IMR-90 (cell line): Measurements from ENCODE around the gene CEP72. TPM values are rescaled to one million over a fixed set of nuclear protein-coding genes. Genes with fewer than 3 reads are reported as not detected.

ENCODE experiments used
- ATAC-seq: fragments of 200-7000 bp; cut with Tn5 transposase; 2 replicates; pipeline ENCODE4 v1.9.1; 2020; ENCODE audit warnings: low read depth, mild to moderate bottlenecking, moderate library complexity
- BruUV-seq: library from RNA; stranded (reverse); fragments of 400-500 nt; replicated peaks from 2 replicates; lab custom pipeline; 2021; lab: Mats Ljungman, UMichigan
- CTCF ChIA-PET: fragments of 300-600 bp; formaldehyde crosslinking; extraction: SDS; loops from one replicate; lab custom pipeline; 2021; ENCODE audit warnings: antibody characterized with exemption; lab: Yijun Ruan, JAX
- POLR2A ChIA-PET: fragments of 300-600 bp; sonication (Branson Sonifier 250); formaldehyde crosslinking; loops from one replicate; lab custom pipeline; 2022; ENCODE audit warnings: antibody characterized with exemption; ENCODE audit not compliant: unreplicated experiment; lab: Charles Lee
- DNase-seq: peaks from one replicate; pipeline ENCODE4 v3.0.0; 2013
- H2AFZ ChIP-seq: replicated peaks from 2 replicates; pipeline ENCODE3; 2013; ENCODE audit warnings: low read length, mild to moderate bottlenecking; ENCODE audit not compliant: poor library complexity
- H2AK5ac ChIP-seq: 2 replicates; pipeline ENCODE4 v1.6.1; 2013; ENCODE audit warnings: low read depth, low read length, inconsistent platforms
- H2AK9ac ChIP-seq: replicated peaks from 2 replicates; pipeline ENCODE3; 2013; ENCODE audit warnings: mild to moderate bottlenecking, low read depth, low read length, moderate library complexity; ENCODE audit not compliant: poor library complexity
- H2BK120ac ChIP-seq: 2 replicates; pipeline ENCODE4 v1.6.1; 2013; ENCODE audit warnings: low read depth, low read length, inconsistent platforms
- H2BK15ac ChIP-seq: 3 replicates; pipeline ENCODE4 v1.6.1; 2013; ENCODE audit warnings: low read depth, low read length, inconsistent platforms
- H2BK20ac ChIP-seq: 2 replicates; pipeline ENCODE4 v1.6.1; 2013; ENCODE audit warnings: low read depth, mild to moderate bottlenecking, inconsistent platforms, low read length, moderate library complexity
- H2BK5ac ChIP-seq: 2 replicates; pipeline ENCODE4 v1.6.1; 2013; ENCODE audit warnings: mild to moderate bottlenecking, low read depth, low read length, inconsistent platforms; ENCODE audit not compliant: poor library complexity, severe bottlenecking
- H3K14ac ChIP-seq: replicated peaks from 2 replicates; pipeline ENCODE4 v1.6.1; 2013; ENCODE audit warnings: low read depth, low read length, inconsistent platforms
- H3K18ac ChIP-seq: 2 replicates; pipeline ENCODE4 v1.6.1; 2013; ENCODE audit warnings: low read depth, low read length, control low read depth
- H3K23ac ChIP-seq: 2 replicates; pipeline ENCODE4 v1.6.1; 2013; ENCODE audit warnings: low read depth, low read length, inconsistent platforms
- H3K27ac ChIP-seq: 2 replicates; pipeline ENCODE4 v1.5.1; 2013; ENCODE audit warnings: mild to moderate bottlenecking, control low read depth, low read length; ENCODE audit not compliant: insufficient read depth
- H3K27me3 ChIP-seq: 2 replicates; pipeline ENCODE4 v1.6.1; 2013; ENCODE audit warnings: low read length; ENCODE audit not compliant: control insufficient read depth, insufficient read depth
- H3K36me3 ChIP-seq: 2 replicates; pipeline ENCODE4 v1.6.1; 2013; ENCODE audit warnings: low read length, mixed read lengths; ENCODE audit not compliant: control insufficient read depth, insufficient read depth
- H3K4ac ChIP-seq: 2 replicates; pipeline ENCODE4 v1.6.1; 2013; ENCODE audit warnings: low read depth, low read length, inconsistent platforms
- H3K4me1 ChIP-seq: 2 replicates; pipeline ENCODE4 v1.6.1; 2013; ENCODE audit warnings: low read length, mixed read lengths; ENCODE audit not compliant: control insufficient read depth, insufficient read depth
- H3K4me2 ChIP-seq: 2 replicates; pipeline ENCODE4 v1.6.1; 2013; ENCODE audit warnings: low read depth, mild to moderate bottlenecking, control low read depth, low read length, moderate library complexity
- H3K4me3 ChIP-seq: 2 replicates; pipeline ENCODE4 v1.5.1; 2013; ENCODE audit warnings: low read depth, mild to moderate bottlenecking, control low read depth, low read length, moderate library complexity; ENCODE audit not compliant: insufficient read depth
- H3K56ac ChIP-seq: 2 replicates; pipeline ENCODE4 v1.6.1; 2013; ENCODE audit warnings: low read length, inconsistent platforms; ENCODE audit not compliant: insufficient read depth; ENCODE audit errors: extremely low read depth
- H3K79me1 ChIP-seq, 2 experiments: 2 replicates each; pipeline ENCODE4 v1.6.1; 2013; ENCODE audit warnings: low read length in 2 of 2, inconsistent platforms in 1 of 2, low read depth in 1 of 2
- H3K9ac ChIP-seq: 2 replicates; pipeline ENCODE4 v1.6.1; 2013; ENCODE audit warnings: low read depth, low read length, control low read depth
- H3K9me1 ChIP-seq: 2 replicates; pipeline ENCODE4 v1.6.1; 2013; ENCODE audit warnings: low read length, inconsistent platforms; ENCODE audit not compliant: insufficient read depth
- H3K9me3 ChIP-seq: 2 replicates; pipeline ENCODE4 v1.6.1; 2013; ENCODE audit warnings: low read length; ENCODE audit not compliant: control insufficient read depth, insufficient read depth
- H4K20me1 ChIP-seq: 2 replicates; pipeline ENCODE4 v1.6.1; 2013; ENCODE audit warnings: low read length, inconsistent platforms; ENCODE audit not compliant: insufficient read depth
- H4K5ac ChIP-seq: 2 replicates; pipeline ENCODE4 v1.6.1; 2013; ENCODE audit warnings: mild to moderate bottlenecking, low read depth, low read length, control low read depth
- H4K8ac ChIP-seq, 2 experiments: 2 replicates each; pipeline ENCODE4 v1.6.1; 2013; ENCODE audit warnings: low read depth in 2 of 2, low read length in 2 of 2, control low read depth in 1 of 2, inconsistent platforms in 1 of 2
- H4K91ac ChIP-seq: 2 replicates; pipeline ENCODE4 v1.6.1; 2013; ENCODE audit warnings: low read depth, low read length, inconsistent platforms; ENCODE audit not compliant: insufficient read depth
- BHLHE40 ChIP-seq: fragments of 150-350 bp; IDR thresholded peaks from 2 replicates; pipeline ENCODE4 v1.6.1; 2016; ENCODE audit warnings: mild to moderate bottlenecking, low read depth, low read length
- CEBPB ChIP-seq: IDR thresholded peaks from 2 replicates; pipeline ENCODE4 v1.6.1; 2012; ENCODE audit warnings: low read depth, low read length, improper control_type of control experiment
- CHD1 ChIP-seq: IDR thresholded peaks from 2 replicates; pipeline ENCODE4 v1.6.1; 2012; ENCODE audit warnings: low read depth, low read length, improper control_type of control experiment
- CTCF ChIP-seq: conservative IDR thresholded peaks from 2 replicates; pipeline ENCODE4 v1.5.1; 2012; ENCODE audit warnings: mild to moderate bottlenecking, low read depth, low read length, improper control_type of control experiment
- MAZ ChIP-seq: IDR thresholded peaks from 2 replicates; pipeline ENCODE4 v1.6.1; 2012; ENCODE audit warnings: low read depth, mild to moderate bottlenecking, low read length, improper control_type of control experiment, moderate library complexity, borderline replicate concordance
- WGBS, 2 experiments: methylation state at CpG; one replicate each; pipeline versions ENCODE4 v1.1.5 to v1.1.7; 2013; ENCODE audit warnings: missing lambda C conversion rate in 2 of 2; ENCODE audit not compliant: insufficient read length in 1 of 2; ENCODE audit errors: extremely low coverage in 2 of 2; 5-methylcytosine and 5-hydroxymethylcytosine counted together
- dilution Hi-C: fragments of 300-500 bp; cut with HindIII; formaldehyde crosslinking; loops from one replicate; pipeline ENCODE4 v1.14.3; 2018; ENCODE audit warnings: low sequenced_read_pairs; ENCODE audit not compliant: unreplicated experiment
- in situ Hi-C: fragments of 300-500 bp; cut with MboI; formaldehyde crosslinking; loops from 3 replicates; pipeline ENCODE4 v1.14.3; 2019; ENCODE audit warnings: low sequenced_read_pairs, inconsistent platforms, mixed read lengths
- intact Hi-C: fragments of 100-400 bp; cut with micrococcal nuclease; formaldehyde crosslinking; loops from 2 replicates; pipeline ENCODE4 v1.10.0; 2022
- polyA plus RNA-seq, 3 experiments: library from polyadenylated mRNA; depleted of rRNA; stranded (reverse); fragments of >200 nt; gene quantifications; 2 replicates each; pipeline ENCODE4 v1.2.3, GENCODE V29; 2012; ENCODE audit warnings: low replicate concordance in 1 of 3
- total RNA-seq: library from RNA; depleted of rRNA; stranded (reverse); fragments of >200 nt; gene quantifications from 2 replicates; pipeline ENCODE4 v1.2.3, GENCODE V29; 2012

CEP72 gene
- total and polyA plus RNA-seq, 2 of the 4 experiments (the other 2 are of a cell fraction): 2.9 to 4.3 TPM

- H2BK20ac ChIP-seq: no peak overlapping the region
- H3K9ac ChIP-seq: no peak overlapping the region
- peaks cover 15% of the 10 kb centered on the region; the same call in 1 of the 2 replicates for H3K27me3 ChIP-seq
- H3K36me3 ChIP-seq: no peaks in the 10 kb centered on the region
- intact Hi-C loops: no loop called here
- TF ChIP-seq CHD1: no peak
- no peak for TF ChIP-seq BHLHE40
- no peak for TF ChIP-seq CEBPB
- no peak for TF ChIP-seq CTCF
- TF ChIP-seq MAZ: no peak
- 84% methylated on average over 18 of the region's 27 CpGs; no CpG with 5 or more reads in 1 of the 2 experiments for WGBS, 2 experiments
- no peak overlapping the region for H2BK5ac ChIP-seq
- dilution Hi-C loops: no loop called here
- ChIA-PET CTCF (no interaction called here), POLR2A (no interaction called here)
- in situ Hi-C loops: loop anchor here (5.0 kb wide), 1 partner anchor 228 kb away; no protein-coding TSS in a partner anchor
- H2BK120ac ChIP-seq: no peak overlapping the region
- H3K14ac ChIP-seq: no peak overlapping the region
- no peak overlapping the region for H3K23ac ChIP-seq
- H3K4ac ChIP-seq: no peak overlapping the region
- no peak overlapping the region for H3K27ac ChIP-seq
- no peak overlapping the region for H2AFZ ChIP-seq
- H2AK9ac ChIP-seq: peak overlapping the region; percentile 42
- H3K4me3 ChIP-seq: no peak overlapping the region
- no peaks in the 10 kb centered on the region for H3K9me1 ChIP-seq
- no peaks in the 10 kb centered on the region for H3K9me3 ChIP-seq
- no TSS peak for BruUV-seq
- no peak overlapping the region for H3K18ac ChIP-seq
- no peak overlapping the region for H4K91ac ChIP-seq
- no peak for DNase-seq
- H4K20me1 ChIP-seq: no peaks in the 10 kb centered on the region
- H3K4me1 ChIP-seq: no peaks in the 10 kb centered on the region; the same call in 1 of the 2 replicates
- no peak for ATAC-seq
- no peak overlapping the region for H3K56ac ChIP-seq
- H4K5ac ChIP-seq: no peak overlapping the region
- no peak overlapping the region for H4K8ac ChIP-seq
- H3K79me1 ChIP-seq: no peaks in the 10 kb centered on the region
- H2AK5ac ChIP-seq: no peak overlapping the region
- H2BK15ac ChIP-seq: no peak overlapping the region
- H3K4me2 ChIP-seq: no peak overlapping the region
Measured at GRCh38 chr5:673831-674629, 61.9 kb downstream of the CEP72 start.
